Parathyroid adenoma (tissue), 2 donors: ENCODE data around the gene TUBB4B.

Source experiments
- H2AFZ ChIP-seq: fragments of 300-600 bp; sonication (generic); one replicate; pipeline ENCODE4 v1.7.0; 2017; ENCODE audit warnings: antibody characterized with exemption, mild to moderate bottlenecking
- H3K27ac ChIP-seq: fragments of 300-600 bp; sonication (generic); one replicate; pipeline ENCODE4 v1.7.0; 2017
- H3K27me3 ChIP-seq: fragments of 300-600 bp; sonication (generic); one replicate; pipeline ENCODE4 v1.7.0; 2017; ENCODE audit warnings: low read length; ENCODE audit not compliant: control insufficient read depth, insufficient read depth
- H3K36me3 ChIP-seq: fragments of 300-600 bp; sonication (generic); one replicate; pipeline ENCODE4 v1.7.0; 2017; ENCODE audit warnings: low read length; ENCODE audit not compliant: control insufficient read depth, insufficient read depth
- H3K4me1 ChIP-seq: fragments of 300-600 bp; sonication (generic); one replicate; pipeline ENCODE4 v1.7.0; 2017; ENCODE audit warnings: control low read depth
- H3K4me2 ChIP-seq: fragments of 300-600 bp; sonication (generic); one replicate; pipeline ENCODE4 v1.7.0; 2017; ENCODE audit warnings: low read length
- H3K4me3 ChIP-seq: fragments of 300-600 bp; sonication (generic); one replicate; pipeline ENCODE4 v1.7.0; 2017; ENCODE audit warnings: low read depth, low read length
- H3K79me2 ChIP-seq: fragments of 300-600 bp; sonication (generic); one replicate; pipeline ENCODE4 v1.7.0; 2017; ENCODE audit warnings: control low read depth
- H3K9ac ChIP-seq: fragments of 300-600 bp; sonication (generic); one replicate; pipeline ENCODE4 v1.7.0; 2017; ENCODE audit warnings: mild to moderate bottlenecking
- H3K9me3 ChIP-seq: fragments of 300-600 bp; sonication (generic); one replicate; pipeline ENCODE4 v1.7.0; 2017; ENCODE audit warnings: low read length; ENCODE audit not compliant: control insufficient read depth
- TF ChIP-seq, protein P1 (sequence below): fragments of 300-600 bp; sonication (generic); IDR thresholded peaks from one replicate; pipeline ENCODE4 v1.7.0; 2017; ENCODE audit warnings: antibody characterized with exemption, mild to moderate bottlenecking
- donor health status: primary hyperparathyroidism.

TUBB4B gene

DNA sequence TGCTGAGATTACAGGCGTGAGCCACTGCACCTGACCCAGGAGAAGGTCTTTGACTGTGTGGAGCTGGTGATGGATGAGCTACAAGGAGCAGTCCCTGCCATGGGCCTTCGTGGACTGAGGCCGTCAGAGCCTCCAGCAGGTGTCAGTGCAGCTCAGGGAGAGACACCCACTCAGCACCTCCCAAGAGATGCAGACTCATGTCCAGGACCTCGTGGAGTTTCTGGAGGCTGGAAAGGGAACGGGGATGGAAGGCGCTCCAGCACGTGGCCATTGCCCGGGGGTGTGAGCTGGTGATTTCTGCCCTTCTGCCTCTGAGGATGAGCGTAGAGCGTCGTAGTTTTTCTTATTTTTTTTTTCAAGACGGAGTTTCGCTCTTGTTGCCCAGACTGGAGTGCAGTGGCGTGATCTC is 45.9 kb downstream of the TUBB4B start:
- Histone ChIP-seq H3K36me3 (no peaks in the 10 kb centered on the region), H3K79me2 (no peaks in the 10 kb centered on the region), H3K27me3 (no peaks in the 10 kb centered on the region), H3K4me2 (no peak overlapping the region), H3K4me1 (no peaks in the 10 kb centered on the region), H3K4me3 (no peak overlapping the region), H3K9me3 (no peaks in the 10 kb centered on the region), H3K9ac (no peak overlapping the region), H2AFZ (no peak overlapping the region), H3K27ac (no peak overlapping the region)
- TF ChIP-seq, protein P1, sequence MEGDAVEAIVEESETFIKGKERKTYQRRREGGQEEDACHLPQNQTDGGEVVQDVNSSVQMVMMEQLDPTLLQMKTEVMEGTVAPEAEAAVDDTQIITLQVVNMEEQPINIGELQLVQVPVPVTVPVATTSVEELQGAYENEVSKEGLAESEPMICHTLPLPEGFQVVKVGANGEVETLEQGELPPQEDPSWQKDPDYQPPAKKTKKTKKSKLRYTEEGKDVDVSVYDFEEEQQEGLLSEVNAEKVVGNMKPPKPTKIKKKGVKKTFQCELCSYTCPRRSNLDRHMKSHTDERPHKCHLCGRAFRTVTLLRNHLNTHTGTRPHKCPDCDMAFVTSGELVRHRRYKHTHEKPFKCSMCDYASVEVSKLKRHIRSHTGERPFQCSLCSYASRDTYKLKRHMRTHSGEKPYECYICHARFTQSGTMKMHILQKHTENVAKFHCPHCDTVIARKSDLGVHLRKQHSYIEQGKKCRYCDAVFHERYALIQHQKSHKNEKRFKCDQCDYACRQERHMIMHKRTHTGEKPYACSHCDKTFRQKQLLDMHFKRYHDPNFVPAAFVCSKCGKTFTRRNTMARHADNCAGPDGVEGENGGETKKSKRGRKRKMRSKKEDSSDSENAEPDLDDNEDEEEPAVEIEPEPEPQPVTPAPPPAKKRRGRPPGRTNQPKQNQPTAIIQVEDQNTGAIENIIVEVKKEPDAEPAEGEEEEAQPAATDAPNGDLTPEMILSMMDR = peak; percentile 26

DNA sequence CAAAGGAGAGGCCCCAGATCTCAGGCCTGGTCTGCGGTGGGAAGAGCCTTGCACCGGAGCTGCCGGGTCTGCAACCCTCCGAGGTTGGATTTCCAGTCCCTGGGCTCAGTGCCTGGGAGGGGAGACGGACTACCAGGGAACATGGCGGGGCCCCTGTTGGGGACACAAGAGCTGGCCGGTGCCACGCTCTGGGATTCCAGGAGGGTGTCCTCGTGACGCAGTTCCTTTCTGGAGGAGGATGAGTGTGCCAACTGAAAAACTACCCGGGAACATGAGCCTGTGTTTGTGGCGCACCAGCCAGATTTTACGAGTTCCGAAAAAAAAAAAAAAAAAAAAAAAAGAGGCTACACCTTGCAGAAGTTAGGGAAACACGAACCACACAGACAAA is 52.0 kb downstream of the TUBB4B start:
- H3K27me3 ChIP-seq = no peaks in the 10 kb centered on the region
- H3K9ac ChIP-seq = no peak overlapping the region
- H3K36me3 ChIP-seq = no peaks in the 10 kb centered on the region
- H3K4me3 ChIP-seq = no peak overlapping the region
- H3K79me2 ChIP-seq = no peaks in the 10 kb centered on the region
- H3K9me3 ChIP-seq = no peaks in the 10 kb centered on the region
- no peaks in the 10 kb centered on the region for H3K4me1 ChIP-seq
- TF ChIP-seq, protein P1 = no peak
- no peak overlapping the region for H3K27ac ChIP-seq
- no peak overlapping the region for H3K4me2 ChIP-seq
- H2AFZ ChIP-seq = no peak overlapping the region
